ENCODE results near the gene MAP1B.

DNA sequence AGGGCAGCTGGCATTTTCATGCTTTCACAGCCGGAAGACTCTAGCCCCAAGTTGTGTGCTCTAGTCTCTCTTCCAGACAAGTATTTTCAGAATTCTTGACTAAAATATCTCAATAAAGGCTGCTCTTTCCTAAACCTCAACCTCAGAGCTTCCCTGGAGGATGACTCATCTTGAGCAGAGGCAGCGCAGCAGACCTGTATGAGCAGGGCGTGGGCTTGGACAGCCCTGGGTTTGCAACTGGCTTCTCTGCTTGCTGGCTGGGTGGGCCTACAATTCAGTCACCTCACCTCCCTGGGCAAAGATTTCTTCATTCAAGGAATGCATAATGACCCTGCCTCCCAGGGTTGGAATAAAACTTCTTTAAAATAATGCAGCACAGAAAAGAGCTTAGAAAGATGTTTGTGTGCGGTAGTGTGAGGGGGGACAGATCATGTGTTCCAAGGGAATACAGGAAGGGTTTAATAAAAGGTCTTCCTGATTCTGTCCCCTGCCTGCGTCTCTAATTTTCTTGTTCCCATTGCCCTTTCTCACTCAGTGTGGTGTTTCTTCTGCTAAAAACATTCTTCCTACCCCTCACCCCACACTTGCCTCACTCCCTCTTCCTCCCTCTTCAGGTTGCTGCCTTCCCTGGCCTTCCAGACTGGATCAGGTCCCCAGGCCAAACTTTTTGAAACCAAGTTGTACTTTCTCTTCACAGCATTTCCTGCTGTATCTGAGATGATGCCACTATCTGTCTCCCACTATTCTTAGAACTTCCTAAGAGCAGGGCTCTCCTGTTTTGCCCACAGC lies 39.4 kb upstream of the MAP1B start:
- no peak for TF ChIP-seq EZH2 (IDR thresholded peaks at IDR 0.05; ENCODE audit: borderline replicate concordance, low read length)
- TF ChIP-seq, protein P1, sequence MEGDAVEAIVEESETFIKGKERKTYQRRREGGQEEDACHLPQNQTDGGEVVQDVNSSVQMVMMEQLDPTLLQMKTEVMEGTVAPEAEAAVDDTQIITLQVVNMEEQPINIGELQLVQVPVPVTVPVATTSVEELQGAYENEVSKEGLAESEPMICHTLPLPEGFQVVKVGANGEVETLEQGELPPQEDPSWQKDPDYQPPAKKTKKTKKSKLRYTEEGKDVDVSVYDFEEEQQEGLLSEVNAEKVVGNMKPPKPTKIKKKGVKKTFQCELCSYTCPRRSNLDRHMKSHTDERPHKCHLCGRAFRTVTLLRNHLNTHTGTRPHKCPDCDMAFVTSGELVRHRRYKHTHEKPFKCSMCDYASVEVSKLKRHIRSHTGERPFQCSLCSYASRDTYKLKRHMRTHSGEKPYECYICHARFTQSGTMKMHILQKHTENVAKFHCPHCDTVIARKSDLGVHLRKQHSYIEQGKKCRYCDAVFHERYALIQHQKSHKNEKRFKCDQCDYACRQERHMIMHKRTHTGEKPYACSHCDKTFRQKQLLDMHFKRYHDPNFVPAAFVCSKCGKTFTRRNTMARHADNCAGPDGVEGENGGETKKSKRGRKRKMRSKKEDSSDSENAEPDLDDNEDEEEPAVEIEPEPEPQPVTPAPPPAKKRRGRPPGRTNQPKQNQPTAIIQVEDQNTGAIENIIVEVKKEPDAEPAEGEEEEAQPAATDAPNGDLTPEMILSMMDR (conservative IDR thresholded peaks at IDR 0.05 in 1 of 2, IDR thresholded peaks at IDR 0.05 in 1 of 2; ENCODE audit: extremely low read depth in 1 of 2, insufficient read depth in 1 of 2, low read depth in 1 of 2, low read length in 2 of 2): no peak

All from mammary epithelial cell (primary cell).